Common myeloid progenitor, CD34-positive (primary cell): ENCODE data around the gene SIX3.
A peak's percentile ranks its signal among the peaks of the same experiment; 100 is the strongest.

Source experiments
- CTCF ChIA-PET: fragments of 350-600 bp; sonication (Branson Sonifier 250); formaldehyde crosslinking; loops from one replicate; lab custom pipeline; 2021; ENCODE audit warnings: antibody characterized with exemption; lab: Charles Lee
- POLR2A ChIA-PET: fragments of 350-600 bp; sonication (Branson Sonifier 250); formaldehyde crosslinking; loops from one replicate; lab custom pipeline; 2021; ENCODE audit warnings: antibody characterized with exemption; lab: Charles Lee
- DNase-seq, 3 donors: peaks; one replicate each; pipeline versions ENCODE4 v3.0.0 to v3.0.0-alpha.2; 2013
- H3K27ac ChIP-seq, 2 experiments: 1 replicate in 1 of 2; 2 replicates in 1 of 2; pipeline ENCODE4 v1.7.0; 2013; ENCODE audit warnings: inconsistent platforms in 2 of 2, low read length in 2 of 2, mild to moderate bottlenecking in 2 of 2, low read depth in 1 of 2, moderate library complexity in 1 of 2; ENCODE audit not compliant: severe bottlenecking in 2 of 2, insufficient read depth in 1 of 2, poor library complexity in 1 of 2
- H3K27me3 ChIP-seq, 5 experiments: replicated peaks in 2 of 5; 1 replicate in 3 of 5; 2 replicates in 2 of 5; pipeline versions ENCODE4 v1.6.1 to v1.7.0; 2013; ENCODE audit warnings: low read length in 4 of 5, mild to moderate bottlenecking in 2 of 5, moderate library complexity in 2 of 5, inconsistent platforms in 1 of 5; ENCODE audit not compliant: insufficient read depth in 5 of 5, control insufficient read depth in 4 of 5
- H3K36me3 ChIP-seq, 4 experiments: 1 replicate in 2 of 4; 2 replicates in 2 of 4; pipeline versions ENCODE4 v1.6.1 to v1.7.0; 2013; ENCODE audit warnings: low read length in 3 of 4, control low read depth in 1 of 4, mild to moderate bottlenecking in 1 of 4; ENCODE audit not compliant: control insufficient read depth in 4 of 4, insufficient read depth in 4 of 4
- H3K4me1 ChIP-seq, 4 experiments: 1 replicate in 3 of 4; 2 replicates in 1 of 4; pipeline versions ENCODE4 v1.6.1 to v1.7.1; 2013; ENCODE audit warnings: low read length in 3 of 4, mild to moderate bottlenecking in 3 of 4, control low read depth in 1 of 4, inconsistent platforms in 1 of 4, moderate library complexity in 1 of 4; ENCODE audit not compliant: control insufficient read depth in 4 of 4, insufficient read depth in 4 of 4; ENCODE audit errors: control extremely low read depth in 1 of 4
- H3K4me3 ChIP-seq, 7 experiments: 1 replicate in 4 of 7; 2 replicates in 3 of 7; pipeline versions ENCODE4 v1.5.1 to v1.7.0; 2013; ENCODE audit warnings: mild to moderate bottlenecking in 7 of 7, low read length in 6 of 7, moderate library complexity in 6 of 7, inconsistent platforms in 2 of 7, low read depth in 2 of 7, control low read depth in 1 of 7; ENCODE audit not compliant: insufficient read depth in 4 of 7, control insufficient read depth in 1 of 7; ENCODE audit errors: extremely low read depth in 1 of 7
- H3K9me3 ChIP-seq, 5 experiments: 1 replicate in 4 of 5; 2 replicates in 1 of 5; pipeline versions ENCODE4 v1.6.1 to v1.7.1; 2013; ENCODE audit warnings: low read length in 4 of 5, mild to moderate bottlenecking in 2 of 5, inconsistent platforms in 1 of 5, low read depth in 1 of 5, moderate library complexity in 1 of 5; ENCODE audit not compliant: control insufficient read depth in 4 of 5, insufficient read depth in 2 of 5; ENCODE audit errors: control extremely low read depth in 1 of 5
- WGBS: methylation state at CpG from one replicate; pipeline ENCODE4 v1.1.5; 2013; ENCODE audit not compliant: insufficient coverage; 5-methylcytosine and 5-hydroxymethylcytosine counted together

Gene SIX3

GRCh38 chr2:44952143-44952805, 10.8 kb downstream of the SIX3 start:
- Histone ChIP-seq H3K4me3 (peak overlapping the region in 6 of 7 experiments; percentile 3 to 69 (median 44)), H3K27me3 (peaks cover 14 to 99% (median 56%) of the 10 kb centered on the region in 5 experiments), H3K36me3 (no peaks in the 10 kb centered on the region), H3K9me3 (no peaks in the 10 kb centered on the region), H3K27ac (no peak overlapping the region), H3K4me1 (peaks cover 0 to 43% (median 28%) of the 10 kb centered on the region in 4 experiments)
- DNase-seq, result peak; percentile 61 to 73 (median 71)
- WGBS, result 1% methylated on average over 40 of the region's 59 CpGs
- ChIA-PET CTCF (interaction anchor here (0.7 to 1.2 kb wide), 4 partner anchors 12 to 217 kb away, joined by 3 read pairs; no protein-coding TSS in a partner anchor), POLR2A (no interaction called here)

GRCh38 chr2:44952806-44953498, 11.4 kb downstream of the SIX3 start:
- CTCF ChIA-PET, result interaction anchor here (0.7 to 1.0 kb wide), 2 partner anchors 11 to 16 kb away, joined by 3 read pairs; no protein-coding TSS in a partner anchor

GRCh38 chr2:44953499-44953883, 12.0 kb downstream of the SIX3 start:
- Histone ChIP-seq H3K4me1 (peaks cover 0 to 43% (median 28%) of the 10 kb centered on the region in 4 experiments), H3K9me3 (no peaks in the 10 kb centered on the region), H3K27me3 (peaks cover 6 to 99% (median 54%) of the 10 kb centered on the region in 5 experiments), H3K36me3 (no peaks in the 10 kb centered on the region), H3K4me3 (no peak overlapping the region), H3K27ac (no peak overlapping the region)
- ChIA-PET CTCF (interaction anchor here (1.0 to 2.0 kb wide), 2 partner anchors 11 to 473 kb away, joined by 3 to 14 read pairs; no protein-coding TSS in a partner anchor), POLR2A (no interaction called here)
- DNase-seq, result peak in 1 of 3 donors; percentile 8
- 14% methylated on average over 2 of the region's 8 CpGs for WGBS

More at GRCh38 chr2:44952806-44953498, 11.4 kb downstream of the SIX3 start:
- no peak overlapping the region for H3K27ac ChIP-seq
- H3K4me1 ChIP-seq, result peaks cover 0 to 43% (median 28%) of the 10 kb centered on the region in 4 experiments
- no peaks in the 10 kb centered on the region for H3K9me3 ChIP-seq
- peak overlapping the region in 6 of 7 experiments; percentile 3 to 69 (median 44) for H3K4me3 ChIP-seq
- 4% methylated on average over 31 of the region's 39 CpGs for WGBS
- no peaks in the 10 kb centered on the region for H3K36me3 ChIP-seq
- POLR2A ChIA-PET, result no interaction called here
- peak in 1 of 3 donors; percentile 28 for DNase-seq
- peaks cover 7 to 99% (median 55%) of the 10 kb centered on the region in 5 experiments for H3K27me3 ChIP-seq

GRCh38 chr2:44954447-44954888, 13.0 kb downstream of the SIX3 start:
- CTCF ChIA-PET, result interaction anchor here (0.6 to 3.5 kb wide), 15 partner anchors 8 to 915 kb away, joined by 3 to 16 read pairs (median 7); no protein-coding TSS in a partner anchor
- H3K4me1 ChIP-seq, result peaks cover 0 to 40% (median 26%) of the 10 kb centered on the region in 4 experiments
- peaks cover 6 to 96% (median 52%) of the 10 kb centered on the region in 5 experiments for H3K27me3 ChIP-seq
- no peaks in the 10 kb centered on the region for H3K9me3 ChIP-seq
- no peak for DNase-seq
- POLR2A ChIA-PET, result no interaction called here
- no peaks in the 10 kb centered on the region for H3K36me3 ChIP-seq
- H3K4me3 ChIP-seq, result peak overlapping the region in 2 of 7 experiments; percentile 11 to 23
- 7% methylated on average over 24 of the region's 25 CpGs for WGBS
- no peak overlapping the region for H3K27ac ChIP-seq

GRCh38 chr2:44954889-44955592, 13.5 kb downstream of the SIX3 start:
- peaks cover 6 to 93% (median 53%) of the 10 kb centered on the region in 5 experiments for H3K27me3 ChIP-seq
- 4% methylated on average over 36 of the region's 44 CpGs for WGBS
- H3K4me1 ChIP-seq, result peaks cover 0 to 36% (median 24%) of the 10 kb centered on the region in 4 experiments
- DNase-seq, result peak in 1 of 3 donors; percentile 39
- ChIA-PET CTCF (interaction anchor here (0.6 to 3.5 kb wide), 29 partner anchors 9 to 916 kb away, joined by 3 to 16 read pairs (median 4); no protein-coding TSS in a partner anchor), POLR2A (no interaction called here)
- no peak overlapping the region for H3K27ac ChIP-seq
- peak overlapping the region in 5 of 7 experiments; percentile 12 to 61 (median 39) for H3K4me3 ChIP-seq
- H3K36me3 ChIP-seq, result no peaks in the 10 kb centered on the region
- no peaks in the 10 kb centered on the region for H3K9me3 ChIP-seq

GRCh38 chr2:44955593-44956392, 14.3 kb downstream of the SIX3 start:
- peaks cover 0 to 36% (median 24%) of the 10 kb centered on the region in 4 experiments for H3K4me1 ChIP-seq
- ChIA-PET CTCF (interaction anchor here (0.7 to 3.8 kb wide), 31 partner anchors 9 to 917 kb away, joined by 3 to 17 read pairs (median 5); no protein-coding TSS in a partner anchor), POLR2A (no interaction called here)
- H3K4me3 ChIP-seq, result peak overlapping the region in 5 of 7 experiments; percentile 12 to 61 (median 39)
- WGBS, result 3% methylated on average over 33 of the region's 38 CpGs
- no peaks in the 10 kb centered on the region for H3K9me3 ChIP-seq
- H3K27me3 ChIP-seq, result peaks cover 6 to 86% (median 46%) of the 10 kb centered on the region in 5 experiments
- H3K36me3 ChIP-seq, result no peaks in the 10 kb centered on the region
- no peak overlapping the region for H3K27ac ChIP-seq
- DNase-seq, result peak; percentile 66 to 78 (median 76)
